ENCODE results near the gene MAST2. TPM values are rescaled to one million over a fixed set of nuclear protein-coding genes. Genes with fewer than 3 reads are reported as not detected.

Gene MAST2
- total RNA-seq, 1 experiment from 2014 or later = 77.0 TPM

- no peak for ATAC-seq
- no peak for DNase-seq (ENCODE audit: low read depth, low spot score)
- Histone ChIP-seq H3K27ac (ENCODE audit: low read length) (no peak overlapping the region), H3K4me3 (ENCODE audit: low read depth in 2 of 2, low read length in 2 of 2) (no peak overlapping the region), H3K9me3 (ENCODE audit: control insufficient read depth, insufficient read depth, low read depth, low read length) (no peaks in the 10 kb centered on the region), H3K4me1 (ENCODE audit: control insufficient read depth, insufficient read depth, low read length) (no peaks in the 10 kb centered on the region), H3K27me3 (ENCODE audit: control insufficient read depth, insufficient read depth, low read length) (no peaks in the 10 kb centered on the region), H3K36me3 (ENCODE audit: control insufficient read depth, insufficient read depth, low read length) (peaks cover 2% of the 10 kb centered on the region; the same call in 1 of the 2 replicates)
- POLR2A ChIA-PET = no interaction called here
- intact Hi-C loops (cut with micrococcal nuclease; ENCODE audit: unreplicated experiment) (no loop called here), in situ Hi-C loops (cut with HindIII; ENCODE audit: low pct_unique_long_range_greater_than_20kb, low sequenced_read_pairs) (no loop called here)
- CTCF ChIA-PET = no interaction called here
- no TSS peak for BruUV-seq (replicated peaks)
- no peak for TF ChIP-seq CTCF (IDR thresholded peaks at IDR 0.05)
- no peak for TF ChIP-seq SIN3A (IDR thresholded peaks at IDR 0.05; ENCODE audit: borderline replicate concordance, insufficient read depth, low read depth, low read length)
- no peak for TF ChIP-seq REST (IDR thresholded peaks at IDR 0.05; ENCODE audit: insufficient read depth in 1 of 2, low read depth in 2 of 2, low read length in 1 of 2)
- no peak for TF ChIP-seq POLR2AphosphoS5 (IDR thresholded peaks at IDR 0.05; ENCODE audit: low read depth, low read length)
- no peak for TF ChIP-seq TCF7L2 (IDR thresholded peaks at IDR 0.05; ENCODE audit: low read depth, low read length)
These were observed 214.6 kb downstream of the MAST2 start for GRCh38 chr1:46017876-46018503.

- H3K27me3 ChIP-seq (ENCODE audit: control insufficient read depth, insufficient read depth, low read length) = no peaks in the 10 kb centered on the region
- DNase-seq (ENCODE audit: low read depth, low spot score) (no peak), ATAC-seq (no peak)
- BruUV-seq (replicated peaks) = no TSS peak
- ChIA-PET CTCF (no interaction called here), POLR2A (no interaction called here)
- in situ Hi-C loops (cut with HindIII; ENCODE audit: low pct_unique_long_range_greater_than_20kb, low sequenced_read_pairs) (no loop called here), intact Hi-C loops (cut with micrococcal nuclease; ENCODE audit: unreplicated experiment) (no loop called here)
- no peaks in the 10 kb centered on the region for H3K9me3 ChIP-seq (ENCODE audit: control insufficient read depth, insufficient read depth, low read depth, low read length)
- no peak overlapping the region for H3K4me3 ChIP-seq (ENCODE audit: low read depth in 2 of 2, low read length in 2 of 2)
- peaks cover 4% of the 10 kb centered on the region; the same call in 1 of the 2 replicates for H3K36me3 ChIP-seq (ENCODE audit: control insufficient read depth, insufficient read depth, low read length)
- H3K27ac ChIP-seq (ENCODE audit: low read length) = no peak overlapping the region
- TF ChIP-seq REST (IDR thresholded peaks at IDR 0.05; ENCODE audit: insufficient read depth in 1 of 2, low read depth in 2 of 2, low read length in 1 of 2) = no peak
- no peak for TF ChIP-seq CTCF (IDR thresholded peaks at IDR 0.05)
- no peak for TF ChIP-seq POLR2AphosphoS5 (IDR thresholded peaks at IDR 0.05; ENCODE audit: low read depth, low read length)
- no peak for TF ChIP-seq SIN3A (IDR thresholded peaks at IDR 0.05; ENCODE audit: borderline replicate concordance, insufficient read depth, low read depth, low read length)
- no peak for TF ChIP-seq TCF7L2 (IDR thresholded peaks at IDR 0.05; ENCODE audit: low read depth, low read length)
- no peaks in the 10 kb centered on the region for H3K4me1 ChIP-seq (ENCODE audit: control insufficient read depth, insufficient read depth, low read length)
These were observed 215.9 kb downstream of the MAST2 start for GRCh38 chr1:46019348-46019747.
